CD4-positive, alpha-beta T cell treated with Interleukin-15 for 1 hour (primary cell): ENCODE data around the gene SNRPE.

ENCODE experiments used
- DNase-seq: peaks from one replicate; pipeline ENCODE4 v3.0.0-alpha.2; 2020

SNRPE gene

DNA sequence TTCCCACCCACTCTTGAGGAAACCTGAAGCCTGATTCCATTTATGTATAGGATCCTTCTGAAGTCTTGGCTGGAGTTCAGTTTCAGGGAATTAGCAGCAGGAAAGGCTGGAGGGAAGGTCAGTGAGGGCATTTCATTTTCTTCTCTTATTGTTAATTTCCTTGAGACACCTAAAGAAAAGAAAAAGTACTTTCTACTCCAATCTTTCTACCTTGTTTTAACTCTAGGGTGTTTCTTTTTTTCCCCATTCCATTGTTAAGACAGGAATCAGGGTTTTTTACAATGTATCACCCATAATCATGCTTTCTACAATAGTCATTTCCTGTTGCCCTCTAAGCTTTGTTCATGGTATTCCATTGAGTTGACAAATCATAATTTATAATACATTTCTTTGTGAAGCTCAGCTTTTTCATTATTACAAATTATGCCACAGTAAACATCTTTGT lies 27.4 kb downstream of the SNRPE start:
- DNase-seq = no peak

DNA sequence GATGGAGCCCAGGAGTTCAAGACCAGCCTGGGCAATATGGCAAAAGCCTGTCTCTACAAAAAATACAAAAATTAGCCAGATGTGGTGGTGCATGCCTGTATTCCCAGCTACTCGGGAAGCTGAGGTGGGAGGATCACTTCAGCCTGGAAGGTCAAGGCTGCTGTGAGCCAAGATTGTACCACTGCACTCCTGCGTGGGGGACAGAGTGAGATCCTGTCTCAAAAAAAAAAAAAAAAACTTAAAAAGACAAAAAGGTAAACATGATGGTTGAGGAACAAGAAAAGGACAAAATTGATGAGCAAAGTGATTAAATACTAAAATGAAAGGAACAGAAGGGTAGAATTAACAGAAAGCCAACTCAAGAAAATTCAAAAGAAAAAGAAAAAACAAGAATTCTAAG lies 30.6 kb downstream of the SNRPE start:
- DNase-seq = no peak

GRCh38 chr1:203898458-203899352 lies 37.3 kb downstream of the SNRPE start:
- DNase-seq = no peak

DNA sequence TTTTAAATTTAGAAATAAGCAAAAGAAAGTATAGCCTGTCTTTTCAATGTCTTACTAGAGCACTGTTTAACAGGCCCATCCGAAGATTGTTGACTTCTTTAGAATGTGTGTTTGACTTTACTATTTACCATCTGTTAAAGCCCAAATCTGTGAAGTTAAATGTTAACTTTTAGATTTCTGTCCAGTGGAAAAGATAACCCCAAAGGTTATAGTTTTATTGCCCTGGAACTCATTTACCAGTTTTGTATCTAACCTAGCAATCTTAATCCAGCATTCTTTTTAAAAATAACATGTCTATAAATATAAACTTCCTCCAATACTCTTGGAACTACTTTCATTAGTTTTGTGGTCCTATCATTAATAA lies 37.9 kb downstream of the SNRPE start:
- DNase-seq = no peak

- DNase-seq = no peak
Measured at GRCh38 chr1:203899869-203900714, 38.7 kb downstream of the SNRPE start.

GRCh38 chr1:203901581-203901980 lies 40.2 kb downstream of the SNRPE start:
- DNase-seq = no peak

- no peak for DNase-seq
Measured at GRCh38 chr1:203905275-203905674, 43.9 kb downstream of the SNRPE start.

DNA sequence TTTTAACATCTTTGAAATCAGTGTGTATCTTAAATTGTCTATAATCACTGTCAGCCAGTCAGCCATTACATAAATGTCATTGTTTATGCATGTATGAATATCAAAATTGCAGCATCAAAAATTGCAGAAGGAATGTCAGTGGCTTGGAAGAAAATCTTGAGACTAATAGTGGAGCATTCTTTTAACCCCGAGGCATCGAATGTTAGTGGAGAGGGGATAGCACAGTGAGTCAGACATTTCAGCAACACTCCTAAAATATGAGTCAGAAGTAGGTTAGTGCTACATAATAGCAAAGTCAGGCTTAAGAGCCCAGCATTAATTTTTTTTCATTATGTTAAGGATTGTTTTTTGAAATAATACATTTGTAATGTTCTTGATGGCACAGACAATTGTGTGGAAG lies 45.5 kb downstream of the SNRPE start:
- no peak for DNase-seq

- no peak for DNase-seq
Measured at GRCh38 chr1:203907901-203908300, 46.5 kb downstream of the SNRPE start.

- DNase-seq = no peak
Measured at GRCh38 chr1:203911806-203912205, 50.4 kb downstream of the SNRPE start.

GRCh38 chr1:203913073-203913521 lies 51.7 kb downstream of the SNRPE start:
- no peak for DNase-seq

DNA sequence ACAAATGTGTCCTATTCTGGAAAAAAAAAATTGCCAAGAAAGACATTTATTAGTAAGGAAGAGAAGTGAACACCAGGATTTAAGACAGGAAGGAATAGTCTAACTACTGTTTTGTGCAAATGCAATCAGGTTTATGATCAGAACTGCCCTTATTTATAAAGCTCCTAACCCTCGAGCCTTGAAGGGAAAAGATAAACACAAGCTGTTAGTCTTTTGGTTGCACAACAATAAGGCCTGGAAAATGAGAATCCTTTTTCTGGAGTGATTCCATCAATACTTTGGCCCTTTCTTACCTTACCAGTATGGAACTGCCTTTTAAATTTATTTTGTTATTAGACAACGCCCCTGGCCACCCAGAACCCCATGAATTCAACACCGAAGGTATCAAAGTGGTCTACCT lies 52.9 kb downstream of the SNRPE start:
- DNase-seq = no peak

DNA sequence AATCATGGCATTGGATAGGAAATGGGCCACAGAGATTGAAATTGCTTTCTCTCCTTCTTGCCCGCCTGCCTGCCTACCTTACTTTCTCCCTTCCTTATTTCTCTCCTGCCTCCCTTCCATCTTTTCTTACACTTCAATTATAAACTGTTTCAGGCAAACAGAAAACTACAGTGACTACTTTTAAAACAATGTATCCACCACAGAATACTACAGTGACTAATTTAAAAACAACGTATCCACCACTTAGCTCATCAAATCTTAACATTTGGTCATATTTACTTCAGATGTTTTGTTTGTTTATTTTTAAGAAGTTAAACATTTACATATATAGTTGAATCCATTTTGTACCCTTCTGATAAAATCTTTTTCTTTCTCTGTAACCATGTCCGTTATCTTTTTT lies 54.4 kb downstream of the SNRPE start:
- DNase-seq = no peak

GRCh38 chr1:203916756-203917155 lies 55.4 kb downstream of the SNRPE start:
- no peak for DNase-seq
